Stimulated activated CD8-positive, alpha-beta memory T cell treated with anti-CD3 and anti-CD28 coated beads, Interleukin-2, amount 100 ng/mL, for 48 hours (primary cell): ENCODE data around the gene POLG2.
"Not testable (repeated sequence)": the region's sequence is repeated elsewhere in the genome, so short reads cannot be mapped to it uniquely, and the experiment has no call there.

Source experiments
- DNase-seq, 2 donors: peaks; one replicate each; pipeline ENCODE4 v3.0.0-alpha.2; 2020; ENCODE audit warnings: low read depth in 2 of 2

POLG2 gene

GRCh38 chr17:64505340-64506200, 8.7 kb upstream of the POLG2 start:
- DNase-seq = peak; percentile 66 to 76

GRCh38 chr17:64504769-64505339, 8.0 kb upstream of the POLG2 start:
- DNase-seq = no peak

- no peak for DNase-seq
Measured at GRCh38 chr17:64503821-64504768, 7.2 kb upstream of the POLG2 start.

- no peak for DNase-seq
Measured at GRCh38 chr17:64503341-64503740, 6.5 kb upstream of the POLG2 start.

GRCh38 chr17:64502809-64503208, 6.0 kb upstream of the POLG2 start:
- no peak for DNase-seq

- DNase-seq = no peak
Measured at GRCh38 chr17:64502021-64502420, 5.2 kb upstream of the POLG2 start.

GRCh38 chr17:64500862-64501765, 4.3 kb upstream of the POLG2 start:
- no peak for DNase-seq

- DNase-seq = no peak
Measured at GRCh38 chr17:64500487-64500859, 3.6 kb upstream of the POLG2 start.

- DNase-seq = no peak
Measured at GRCh38 chr17:64499805-64500486, 3.1 kb upstream of the POLG2 start.

- no peak for DNase-seq
Measured at GRCh38 chr17:64498308-64499203, 1.7 kb upstream of the POLG2 start.

- DNase-seq = no peak
Measured at GRCh38 chr17:64497565-64498035, 746 bp upstream of the POLG2 start.

- DNase-seq = no peak
Measured at GRCh38 chr17:64496348-64496785, 487 bp downstream of the POLG2 start.

- DNase-seq = not testable (repeated sequence)
Measured at GRCh38 chr17:64495300-64495699, 1.6 kb downstream of the POLG2 start.

GRCh38 chr17:64494121-64494520, 2.7 kb downstream of the POLG2 start:
- no peak for DNase-seq

- no peak for DNase-seq
Measured at GRCh38 chr17:64492481-64493109, 4.3 kb downstream of the POLG2 start.

- DNase-seq = no peak
Measured at GRCh38 chr17:64491994-64492393, 4.9 kb downstream of the POLG2 start.

- DNase-seq = peak in 1 of 2 donors; percentile 32
Measured at GRCh38 chr17:64491034-64491860, 5.6 kb downstream of the POLG2 start.

GRCh38 chr17:64488301-64488700, 8.6 kb downstream of the POLG2 start:
- no peak for DNase-seq
